Suprapubic skin (tissue), 4 donors: ENCODE data around the gene DLGAP4. TPM values are rescaled to one million over a fixed set of nuclear protein-coding genes. Genes with fewer than 3 reads are reported as not detected.

ENCODE experiments used
- DNase-seq, 2 donors: peaks; one replicate each; pipeline ENCODE4 v3.0.0-alpha.2; 2019; ENCODE audit warnings: low spot score in 2 of 2
- H3K27ac ChIP-seq: fragments of 200-600 bp; sonication (generic); one replicate; pipeline ENCODE4 v1.5.1; 2019
- H3K27me3 ChIP-seq: fragments of 200-600 bp; sonication (generic); one replicate; pipeline ENCODE4 v1.5.1; 2019
- H3K36me3 ChIP-seq: fragments of 200-600 bp; sonication (generic); one replicate; pipeline ENCODE4 v1.5.1; 2019
- H3K4me1 ChIP-seq: fragments of 200-600 bp; sonication (generic); one replicate; pipeline ENCODE4 v1.5.1; 2019
- H3K4me3 ChIP-seq: fragments of 200-600 bp; sonication (generic); one replicate; pipeline ENCODE4 v1.5.1; 2019; ENCODE audit warnings: mild to moderate bottlenecking
- H3K9me3 ChIP-seq: fragments of 200-600 bp; sonication (generic); one replicate; pipeline ENCODE4 v1.5.1; 2019
- CTCF ChIP-seq, 2 donors: fragments of 200-600 bp in 1 of 2; fragments of 450-650 bp in 1 of 2; sonication (generic) in 1 of 2; IDR thresholded peaks; one replicate each; pipeline ENCODE4 v1.5.1; 2016 to 2019; ENCODE audit warnings: antibody characterized with exemption in 2 of 2, mild to moderate bottlenecking in 1 of 2, moderate library complexity in 1 of 2
- EP300 ChIP-seq: sonication (generic); formaldehyde crosslinking; IDR thresholded peaks from one replicate; pipeline ENCODE4 v1.6.1; 2017; ENCODE audit warnings: antibody characterized with exemption
- POLR2A ChIP-seq, 2 donors: fragments of 450-650 bp; IDR thresholded peaks; one replicate each; pipeline ENCODE4 v1.6.1; 2017; ENCODE audit warnings: antibody characterized with exemption in 2 of 2, mild to moderate bottlenecking in 2 of 2, moderate library complexity in 2 of 2
- POLR2AphosphoS5 ChIP-seq, 3 donors: sonication (generic); formaldehyde crosslinking; IDR thresholded peaks; one replicate each; pipeline ENCODE4 v1.6.1; 2017; ENCODE audit warnings: antibody characterized with exemption in 3 of 3
- WGBS: methylation state at CpG from one replicate; pipeline ENCODE4 v1.1.5; 2018; 5-methylcytosine and 5-hydroxymethylcytosine counted together
- total RNA-seq, 4 donors: library from RNA; depleted of rRNA; stranded (reverse); fragments of >200 nt; gene quantifications; one replicate each; pipeline ENCODE4 v1.1.0, GENCODE V29; 2016

The DLGAP4 gene
- total RNA-seq, 4 donors from 2014 or later = 69.5 to 120 (median 96.8) TPM

GRCh38 chr20:36523341-36523740, 217.2 kb downstream of the DLGAP4 start:
- Histone ChIP-seq H3K27ac (no peak overlapping the region), H3K4me3 (no peak overlapping the region), H3K9me3 (no peaks in the 10 kb centered on the region), H3K27me3 (no peaks in the 10 kb centered on the region), H3K4me1 (no peaks in the 10 kb centered on the region), H3K36me3 (peaks cover 68% of the 10 kb centered on the region)
- TF ChIP-seq EP300 = no peak
- TF ChIP-seq POLR2A (IDR thresholded peaks at IDR 0.05) = no peak
- 88% methylated on average over 3 of the region's 3 CpGs for WGBS
- DNase-seq = no peak

GRCh38 chr20:36525620-36526365, 219.7 kb downstream of the DLGAP4 start:
- DNase-seq = no peak
- H3K4me1 ChIP-seq = no peaks in the 10 kb centered on the region
- TF ChIP-seq POLR2AphosphoS5 (IDR thresholded peaks at IDR 0.05) (no peak), EP300 (no peak), CTCF (IDR thresholded peaks at IDR 0.05) (no peak), POLR2A (IDR thresholded peaks at IDR 0.05) (no peak)
- 96% methylated on average over 12 of the region's 17 CpGs for WGBS
- H3K27me3 ChIP-seq = no peaks in the 10 kb centered on the region
- H3K27ac ChIP-seq = no peak overlapping the region
- H3K36me3 ChIP-seq = peaks cover 63% of the 10 kb centered on the region
- H3K4me3 ChIP-seq = no peak overlapping the region
- H3K9me3 ChIP-seq = no peaks in the 10 kb centered on the region

- no peak for DNase-seq
- WGBS = 92% methylated on average over 29 of the region's 29 CpGs
- Histone ChIP-seq H3K4me1 (no peaks in the 10 kb centered on the region), H3K9me3 (no peaks in the 10 kb centered on the region), H3K27me3 (no peaks in the 10 kb centered on the region), H3K36me3 (peaks cover 56% of the 10 kb centered on the region), H3K27ac (no peak overlapping the region), H3K4me3 (no peak overlapping the region)
- TF ChIP-seq POLR2AphosphoS5 (IDR thresholded peaks at IDR 0.05) = no peak
- TF ChIP-seq POLR2A (IDR thresholded peaks at IDR 0.05) = no peak
- no peak for TF ChIP-seq EP300
- no peak for TF ChIP-seq CTCF (IDR thresholded peaks at IDR 0.05)
Observed at GRCh38 chr20:36526521-36527011, 220.4 kb downstream of the DLGAP4 start.

GRCh38 chr20:36527331-36528125, 221.4 kb downstream of the DLGAP4 start:
- no peak overlapping the region for H3K27ac ChIP-seq
- H3K4me1 ChIP-seq = no peaks in the 10 kb centered on the region
- WGBS = 91% methylated on average over 32 of the region's 32 CpGs
- H3K4me3 ChIP-seq = no peak overlapping the region
- peaks cover 49% of the 10 kb centered on the region for H3K36me3 ChIP-seq
- no peak for DNase-seq
- no peaks in the 10 kb centered on the region for H3K27me3 ChIP-seq
- H3K9me3 ChIP-seq = no peaks in the 10 kb centered on the region
- TF ChIP-seq POLR2A (IDR thresholded peaks at IDR 0.05) = no peak
- no peak for TF ChIP-seq EP300
- no peak for TF ChIP-seq CTCF (IDR thresholded peaks at IDR 0.05)
- no peak for TF ChIP-seq POLR2AphosphoS5 (IDR thresholded peaks at IDR 0.05)

- DNase-seq = no peak
- 86% methylated on average over 16 of the region's 18 CpGs for WGBS
- TF ChIP-seq POLR2AphosphoS5 (IDR thresholded peaks at IDR 0.05) (no peak), CTCF (IDR thresholded peaks at IDR 0.05) (no peak), EP300 (no peak), POLR2A (IDR thresholded peaks at IDR 0.05) (no peak)
- no peak overlapping the region for H3K4me3 ChIP-seq
- H3K27ac ChIP-seq = no peak overlapping the region
- H3K27me3 ChIP-seq = no peaks in the 10 kb centered on the region
- H3K9me3 ChIP-seq = no peaks in the 10 kb centered on the region
- H3K4me1 ChIP-seq = no peaks in the 10 kb centered on the region
- H3K36me3 ChIP-seq = peaks cover 49% of the 10 kb centered on the region
Observed at GRCh38 chr20:36528176-36528874, 222.2 kb downstream of the DLGAP4 start.
